GM06990 (cell line): ENCODE measurements around the gene ETS1.

Experiments used
- DNase-seq: peaks from one replicate; pipeline ENCODE4 v3.0.0-alpha.2; 2011; ENCODE audit not compliant: insufficient read length; ENCODE audit errors: extremely low read depth
- H3K27me3 ChIP-seq: replicated peaks from 2 replicates; pipeline ENCODE4 v1.6.0; 2011; ENCODE audit warnings: low read length; ENCODE audit not compliant: control insufficient read depth, insufficient read depth
- H3K36me3 ChIP-seq: 2 replicates; pipeline ENCODE4 v1.5.1; 2011; ENCODE audit warnings: low read length; ENCODE audit not compliant: control insufficient read depth, insufficient read depth
- H3K4me3 ChIP-seq: replicated peaks from 2 replicates; pipeline ENCODE4 v1.5.1; 2011; ENCODE audit warnings: low read depth, mild to moderate bottlenecking, control low read depth, low read length
- CTCF ChIP-seq: IDR thresholded peaks from 2 replicates; pipeline ENCODE4 v1.5.1; 2011; ENCODE audit warnings: low read length, control low read depth, mild to moderate bottlenecking, inconsistent platforms; ENCODE audit not compliant: insufficient read depth, poor library complexity, severe bottlenecking

Gene ETS1

GRCh38 chr11:128590587-128590986 lies 3.2 kb upstream of the ETS1 start:
- Histone ChIP-seq H3K36me3 (no peaks in the 10 kb centered on the region), H3K27me3 (no peaks in the 10 kb centered on the region), H3K4me3 (no peak overlapping the region)
- no peak for DNase-seq
- TF ChIP-seq CTCF: no peak

- no peaks in the 10 kb centered on the region for H3K36me3 ChIP-seq
- TF ChIP-seq CTCF: no peak
- no peaks in the 10 kb centered on the region for H3K27me3 ChIP-seq
- DNase-seq: no peak
- no peak overlapping the region for H3K4me3 ChIP-seq
Measured at GRCh38 chr11:128589998-128590397, 2.6 kb upstream of the ETS1 start.

- no peak for TF ChIP-seq CTCF
- Histone ChIP-seq H3K36me3 (no peaks in the 10 kb centered on the region), H3K27me3 (no peaks in the 10 kb centered on the region), H3K4me3 (no peak overlapping the region)
- DNase-seq: no peak
Measured at GRCh38 chr11:128588093-128588492, 735 bp upstream of the ETS1 start.

- H3K27me3 ChIP-seq: no peaks in the 10 kb centered on the region
- H3K36me3 ChIP-seq: no peaks in the 10 kb centered on the region
- TF ChIP-seq CTCF: no peak
- DNase-seq: no peak
- no peak overlapping the region for H3K4me3 ChIP-seq
Measured at GRCh38 chr11:128586689-128587088, 669 bp downstream of the ETS1 start.

- Histone ChIP-seq H3K27me3 (no peaks in the 10 kb centered on the region), H3K4me3 (no peak overlapping the region), H3K36me3 (no peaks in the 10 kb centered on the region)
- no peak for TF ChIP-seq CTCF
- DNase-seq: no peak
Measured at GRCh38 chr11:128585498-128586238, 1.7 kb downstream of the ETS1 start.

GRCh38 chr11:128584253-128584652 lies 3.1 kb downstream of the ETS1 start:
- no peak overlapping the region for H3K4me3 ChIP-seq
- H3K27me3 ChIP-seq: no peaks in the 10 kb centered on the region
- no peak for TF ChIP-seq CTCF
- no peaks in the 10 kb centered on the region for H3K36me3 ChIP-seq
- no peak for DNase-seq
